Measurements from ENCODE around the gene ACIN1.
"Not testable (repeated sequence)": the region's sequence is repeated elsewhere in the genome, so short reads cannot be mapped to it uniquely, and the experiment has no call there.

Gene ACIN1

DNA sequence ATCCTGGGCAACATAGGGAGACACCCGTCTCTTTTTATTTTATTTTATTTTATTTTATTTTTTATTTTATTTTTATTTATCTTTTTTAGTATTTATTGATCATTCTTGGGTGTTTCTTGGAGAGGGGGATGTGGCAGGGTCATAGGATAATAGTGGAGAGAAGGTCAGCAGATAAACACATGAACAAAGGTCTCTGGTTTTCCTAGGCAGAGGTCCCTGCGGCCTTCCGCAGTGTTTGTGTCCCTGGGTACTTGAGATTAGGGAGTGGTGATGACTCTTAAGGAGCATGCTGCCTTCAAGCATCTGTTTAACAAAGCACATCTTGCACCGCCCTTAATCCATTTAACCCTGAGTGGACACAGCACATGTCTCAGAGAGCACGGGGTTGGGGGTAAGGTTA is 12.7 kb upstream of the ACIN1 start:
- not testable (repeated sequence) for DNase-seq (ENCODE audit: low read depth in 2 of 2)

DNA sequence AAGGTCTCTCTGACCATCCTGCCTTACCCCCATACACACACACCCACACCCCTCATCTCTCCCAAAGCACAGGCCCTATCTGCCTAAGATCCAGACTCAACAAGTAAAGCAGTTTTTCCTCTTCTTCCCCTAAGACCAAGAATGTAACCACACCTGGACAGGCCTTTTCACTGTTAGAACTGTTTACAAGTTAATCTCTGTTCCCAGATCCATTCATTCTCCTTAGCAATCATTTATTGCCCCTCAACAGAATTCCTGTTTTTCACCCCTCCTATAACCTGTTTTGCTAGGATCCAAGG is 11.8 kb upstream of the ACIN1 start:
- DNase-seq (ENCODE audit: low read depth in 2 of 2) = no peak

DNA sequence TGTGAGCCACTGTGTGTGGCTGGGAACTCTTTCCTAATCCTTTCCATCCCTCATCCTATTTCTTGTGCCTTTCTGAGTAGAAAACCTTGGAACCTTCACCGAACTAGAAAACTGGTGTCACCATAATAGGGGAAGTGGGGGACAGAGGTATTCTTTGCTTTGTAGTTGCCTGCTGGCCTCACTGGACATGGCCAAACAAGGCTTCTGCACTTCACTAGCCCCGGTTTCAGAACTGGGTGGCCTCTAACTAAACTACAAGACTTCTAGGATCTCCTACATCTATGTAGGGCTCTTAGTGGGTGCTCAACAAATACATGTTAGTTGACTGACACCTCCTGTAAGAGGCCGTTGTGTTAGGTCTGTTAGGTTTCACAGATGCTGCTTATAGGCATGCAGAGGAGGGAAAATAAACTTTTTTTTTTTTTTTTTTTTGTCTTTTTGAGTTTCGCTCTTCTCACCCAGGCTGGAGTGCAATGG is 10.4 kb upstream of the ACIN1 start:
- no peak for DNase-seq (ENCODE audit: low read depth in 2 of 2)

DNA sequence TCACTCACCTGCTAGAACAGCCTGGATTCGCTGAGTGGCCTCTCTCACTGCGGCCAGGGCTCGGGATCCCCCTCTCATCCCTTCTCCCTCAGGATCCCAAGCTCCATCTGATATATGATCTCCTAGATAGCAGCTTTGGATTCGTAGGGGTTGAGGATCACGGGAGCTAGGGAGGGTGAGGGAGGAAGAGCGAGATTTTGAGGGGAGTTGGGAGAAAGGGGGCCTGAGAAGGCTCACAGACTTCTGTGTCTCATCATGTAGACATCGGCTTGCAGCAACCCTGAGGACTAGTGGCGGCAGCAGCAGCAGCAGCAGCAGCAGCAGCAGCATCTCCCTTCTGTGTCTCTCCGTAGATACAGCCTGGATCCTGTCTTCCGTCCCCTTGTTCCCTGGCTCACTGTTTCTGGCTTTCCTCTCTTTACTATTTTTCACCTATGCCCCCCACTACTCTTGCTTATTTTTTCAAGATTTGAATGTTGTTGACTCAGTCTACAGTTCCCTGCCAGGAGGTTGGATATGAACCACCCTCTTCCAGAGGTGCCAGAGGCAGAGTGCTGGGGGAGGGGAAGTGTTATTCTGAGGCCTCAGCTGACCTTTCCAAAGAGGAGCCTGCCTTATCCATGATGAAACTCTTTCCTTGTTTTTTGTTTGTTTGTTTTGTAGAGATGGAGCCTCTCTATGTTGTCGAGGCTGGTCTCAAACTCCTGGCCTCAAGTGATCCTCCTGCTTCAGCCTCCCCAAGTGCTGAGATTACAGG is 9.8 kb upstream of the ACIN1 start, which contains the start of gene CIROP:
Gene CIROP, minus strand, starts transcription at position 399 of the 757 bp plus-strand sequence. Its CDS starts 69 bp downstream, at position 330.
- no peak for DNase-seq (ENCODE audit: low read depth in 2 of 2)

DNA sequence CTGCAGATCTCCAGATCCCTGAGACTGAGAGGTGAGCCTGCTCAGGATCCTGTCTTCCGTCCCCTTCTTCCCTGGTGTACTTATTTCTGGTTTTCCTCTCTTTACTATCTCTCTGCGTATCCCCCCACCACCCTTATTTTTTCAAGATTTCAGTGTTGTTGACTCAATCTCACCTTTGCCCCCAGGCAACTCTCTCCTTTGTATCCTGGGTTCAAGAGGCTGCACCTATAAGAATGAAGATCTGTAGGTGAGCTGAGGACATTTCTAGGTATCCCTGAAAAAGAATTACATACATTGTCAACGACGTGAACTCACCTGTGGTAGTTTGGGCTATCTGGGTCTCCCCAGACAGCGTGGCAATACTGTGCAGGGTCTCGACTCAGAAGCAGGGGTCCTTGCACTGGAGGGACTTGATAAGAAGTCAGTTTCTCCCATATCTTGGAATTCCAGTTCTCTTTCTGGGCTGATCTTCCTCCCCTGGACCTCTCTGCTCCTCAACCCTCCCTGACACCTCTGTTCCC is 9.2 kb upstream of the ACIN1 start:
- DNase-seq (ENCODE audit: low read depth in 2 of 2) = no peak

DNA sequence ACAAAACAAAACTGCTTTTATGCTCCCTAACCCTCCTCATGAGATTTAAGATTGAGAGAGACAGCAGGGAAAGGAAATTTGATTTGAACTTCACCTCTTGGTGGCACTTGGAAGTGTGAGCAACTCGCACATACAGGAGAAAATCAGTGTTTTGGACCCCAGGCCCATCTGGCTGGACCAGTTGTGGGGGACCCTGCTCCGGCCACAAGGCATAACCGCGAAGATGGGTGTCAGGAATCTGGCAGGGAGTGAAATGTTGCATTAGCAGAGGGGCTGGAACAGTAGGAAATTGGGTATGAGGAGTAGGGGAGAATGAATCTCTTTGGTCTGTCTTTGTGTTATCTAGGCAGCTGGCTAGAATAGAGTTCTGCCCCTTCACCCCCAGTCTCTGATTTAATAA is 8.6 kb upstream of the ACIN1 start:
- no peak for DNase-seq (ENCODE audit: low read depth in 2 of 2)

DNA sequence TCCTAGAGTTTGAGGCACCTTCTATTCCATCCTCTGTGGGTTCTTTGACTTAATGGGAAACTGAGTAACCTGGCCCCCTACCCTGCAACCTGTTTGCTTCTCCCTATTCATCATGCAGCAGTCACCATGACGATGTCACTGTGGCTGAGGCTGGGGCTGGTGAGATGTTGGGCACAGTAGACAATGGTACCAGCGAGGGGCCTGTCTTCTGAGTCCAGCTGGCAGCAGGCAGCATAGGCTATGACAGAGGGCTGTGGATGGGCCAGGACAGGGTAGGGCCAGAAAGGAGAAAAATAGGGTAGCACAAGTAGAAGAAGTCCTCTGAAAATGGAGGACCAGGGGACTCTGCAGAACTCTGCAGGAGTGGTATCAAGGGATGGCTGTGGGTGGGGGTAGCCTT is 7.9 kb upstream of the ACIN1 start:
- no peak for DNase-seq (ENCODE audit: low read depth in 2 of 2)

DNA sequence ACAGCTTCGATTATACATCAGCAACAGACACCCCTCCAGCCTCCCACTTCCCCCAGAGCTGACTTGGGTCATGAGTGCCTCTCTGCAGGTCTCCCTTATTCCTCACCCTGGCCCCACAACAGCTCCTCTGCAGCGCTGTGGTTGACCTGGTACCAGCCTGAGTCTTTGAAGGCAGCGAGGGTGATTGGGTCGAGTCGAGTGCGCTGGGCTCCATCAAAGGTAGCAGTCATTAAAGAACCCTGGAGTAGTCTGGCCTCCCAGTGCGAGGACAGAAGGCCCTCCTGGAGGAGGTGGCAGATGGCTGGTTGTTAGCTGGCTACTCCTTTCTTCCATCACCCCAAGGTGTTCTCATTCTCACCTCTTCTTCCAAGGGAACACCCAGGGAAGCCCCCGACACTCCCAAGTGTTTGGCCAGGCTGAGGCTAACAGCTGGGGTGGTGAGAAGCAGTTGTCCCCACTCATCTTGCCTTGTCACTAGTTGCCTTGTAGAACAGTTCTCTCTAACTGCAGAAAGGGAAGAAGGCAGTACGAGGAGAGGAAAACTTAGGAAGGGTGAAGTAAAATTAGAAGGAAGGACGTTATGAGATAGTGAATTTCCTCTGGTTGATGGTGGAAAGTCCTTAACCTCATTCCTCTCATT is 7.2 kb upstream of the ACIN1 start:
- no peak for DNase-seq (ENCODE audit: low read depth in 2 of 2)

DNA sequence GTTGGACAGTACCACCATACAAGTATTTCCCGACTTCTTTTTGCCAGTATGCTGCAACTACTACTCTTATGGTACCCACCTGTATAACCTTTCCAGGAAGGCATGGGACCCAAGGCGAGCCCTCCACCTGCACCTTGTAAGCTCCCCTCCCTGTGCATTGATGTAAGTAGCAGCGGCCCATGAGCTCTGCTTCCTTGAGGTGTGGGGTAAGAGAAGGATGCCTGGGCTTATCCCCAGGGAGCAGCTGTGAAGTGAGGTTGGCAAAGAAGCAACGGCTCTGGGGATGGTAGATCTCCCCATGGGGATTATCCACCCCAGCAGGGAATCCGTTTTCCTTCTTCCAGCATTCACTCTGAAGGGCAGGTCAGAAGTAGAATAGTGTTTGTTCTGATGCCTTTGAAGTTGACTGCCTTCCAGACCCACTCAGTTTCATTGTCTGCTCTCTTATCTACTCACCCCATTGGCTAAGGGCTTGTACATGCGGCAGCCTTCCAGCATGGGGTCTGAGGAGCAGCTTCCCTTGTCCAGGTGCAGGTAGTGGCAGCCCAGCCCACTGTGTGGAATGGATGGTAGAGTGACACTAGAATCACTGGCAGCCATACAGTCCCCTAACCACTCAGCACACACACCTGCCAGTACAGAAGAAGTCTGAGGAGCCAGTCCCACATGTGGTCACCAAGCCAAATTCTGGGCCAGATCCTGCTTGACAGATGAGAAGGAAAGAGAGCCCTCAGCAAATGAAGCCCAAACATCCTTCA is 6.5 kb upstream of the ACIN1 start:
- no peak for DNase-seq (ENCODE audit: low read depth in 2 of 2)

DNA sequence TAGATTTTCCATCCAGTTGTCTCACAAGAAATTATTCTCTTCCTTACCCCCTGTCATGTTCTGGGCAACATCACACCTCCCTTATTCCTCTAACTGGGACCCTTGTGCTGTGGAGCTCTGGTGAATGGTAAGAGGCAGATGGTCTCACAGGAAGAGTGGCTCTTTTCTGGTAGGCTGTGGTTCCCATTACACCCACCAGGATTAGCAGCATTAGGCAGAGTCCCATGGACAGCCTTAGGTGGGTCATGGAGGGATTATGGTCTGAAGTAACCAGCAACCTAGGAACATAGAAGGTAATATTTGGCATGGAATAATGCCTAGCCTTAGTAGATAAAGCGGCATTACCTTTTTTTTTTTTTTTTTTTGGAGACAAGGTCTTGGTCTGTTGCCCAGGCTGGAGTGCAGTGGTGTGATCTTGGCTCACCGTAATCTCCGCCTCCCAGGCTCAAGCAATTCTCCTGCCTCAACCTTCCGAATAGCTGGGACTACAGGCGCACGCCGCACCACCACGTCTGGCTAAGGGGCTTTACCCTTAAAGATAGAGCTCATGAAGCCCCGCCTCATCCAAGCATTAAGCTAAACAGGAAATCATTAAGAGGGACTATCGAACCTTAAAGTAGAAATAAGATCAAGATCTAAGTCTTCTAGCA is 4.4 kb upstream of the ACIN1 start:
- no peak for DNase-seq (ENCODE audit: low read depth in 2 of 2)

DNA sequence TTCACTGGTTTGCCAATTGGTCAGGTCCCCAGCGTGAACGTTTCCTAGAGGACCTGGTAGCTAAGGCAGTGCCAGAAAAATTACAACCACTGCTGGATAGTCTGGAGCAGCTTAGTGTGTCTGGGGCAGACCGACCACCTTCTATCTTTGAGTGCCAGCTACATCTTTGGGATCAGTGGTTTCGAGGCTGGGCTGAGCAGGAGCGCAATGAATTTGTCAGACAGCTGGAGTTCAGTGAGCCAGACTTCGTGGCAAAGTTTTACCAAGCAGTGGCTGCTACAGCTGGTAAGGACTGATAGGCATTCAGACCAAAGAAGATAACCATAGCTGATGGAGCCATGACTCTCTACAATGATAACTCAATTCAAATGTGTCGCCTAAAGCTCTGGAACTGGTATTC is 2.9 kb upstream of the ACIN1 start:
- DNase-seq (ENCODE audit: low read depth in 2 of 2) = no peak

DNA sequence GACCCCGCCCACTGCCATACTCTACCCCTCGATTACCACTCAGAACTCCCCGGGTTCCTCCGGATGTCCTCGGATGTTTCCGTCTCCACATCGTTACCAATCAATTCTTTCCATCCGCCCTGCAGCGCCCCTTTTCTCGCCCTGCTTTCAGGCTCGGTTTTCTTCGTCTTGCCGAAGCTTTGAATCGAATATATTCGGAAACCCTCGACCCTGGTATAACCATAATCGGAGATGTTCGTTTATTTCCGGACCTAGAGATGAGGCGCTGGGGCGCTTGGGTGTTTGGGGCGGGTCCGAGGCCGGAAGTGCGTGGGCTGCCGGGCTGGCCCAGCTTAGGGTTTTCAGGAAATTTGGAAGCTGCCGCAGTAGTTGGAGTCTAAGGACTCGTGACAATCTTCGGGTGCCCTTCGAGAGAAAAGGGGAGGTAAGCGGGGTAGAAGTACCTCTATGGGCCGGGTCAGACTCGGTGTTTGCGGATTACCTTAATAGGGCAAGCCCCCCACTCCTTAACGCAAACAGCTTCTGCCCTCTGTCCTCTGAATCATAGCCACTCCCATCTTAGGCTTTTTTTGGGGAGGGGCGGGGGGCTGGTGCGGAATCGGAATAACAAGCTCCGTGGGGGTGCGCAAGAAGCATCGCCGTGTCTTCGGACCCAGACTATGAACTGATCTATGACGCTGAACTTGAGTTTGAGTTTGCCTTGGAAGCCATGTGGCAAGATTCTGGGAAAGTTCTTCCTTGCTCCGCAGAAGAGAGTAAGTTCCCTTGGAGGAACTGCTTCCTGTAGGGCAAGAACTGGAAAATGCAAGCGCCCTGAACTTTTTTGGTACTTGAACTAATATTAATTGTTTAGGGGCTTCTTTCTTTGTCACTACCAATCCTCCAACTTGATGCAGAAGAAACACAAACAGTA is 516 bp upstream of the ACIN1 start, which contains the start of gene C14orf119:
Gene C14orf119, plus strand, starts transcription at position 310 of the 913 bp plus-strand sequence. CDS start 2,154 bp downstream, outside the sequence.
- peak; percentile 98 to 99 for DNase-seq (ENCODE audit: low read depth in 2 of 2)

DNA sequence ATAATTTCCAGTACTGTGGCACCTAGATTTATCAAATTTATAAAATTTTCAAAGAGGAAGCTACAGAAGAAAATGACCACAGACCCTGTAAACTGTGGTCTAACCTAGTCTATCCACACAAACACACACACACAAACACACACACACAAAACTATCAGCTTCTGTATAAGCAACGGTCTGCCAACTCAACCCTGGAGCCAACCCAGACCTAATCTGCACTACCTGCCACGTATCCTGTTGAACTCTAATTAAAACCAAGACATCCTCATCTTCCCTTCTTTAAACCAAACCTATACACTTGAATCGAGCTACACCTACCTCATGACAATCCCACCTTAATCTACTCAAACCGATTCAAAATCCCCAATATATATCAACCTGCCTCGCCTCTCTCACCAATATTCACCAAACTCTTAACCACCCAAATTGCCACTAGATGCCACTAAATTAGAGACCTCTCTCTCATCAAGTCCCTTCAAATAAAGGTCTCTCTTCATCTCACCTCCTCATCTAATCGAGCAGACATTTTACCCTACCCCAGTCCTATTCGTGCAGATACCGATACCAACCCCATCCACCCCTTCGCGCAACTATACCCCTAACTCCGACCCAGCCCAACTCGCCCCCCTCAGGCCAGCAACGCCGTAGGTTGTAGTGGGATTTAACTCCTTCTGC is 808 bp downstream of the ACIN1 start:
- DNase-seq (ENCODE audit: low read depth in 2 of 2) = peak in 1 of 2 donors; percentile 67

DNA sequence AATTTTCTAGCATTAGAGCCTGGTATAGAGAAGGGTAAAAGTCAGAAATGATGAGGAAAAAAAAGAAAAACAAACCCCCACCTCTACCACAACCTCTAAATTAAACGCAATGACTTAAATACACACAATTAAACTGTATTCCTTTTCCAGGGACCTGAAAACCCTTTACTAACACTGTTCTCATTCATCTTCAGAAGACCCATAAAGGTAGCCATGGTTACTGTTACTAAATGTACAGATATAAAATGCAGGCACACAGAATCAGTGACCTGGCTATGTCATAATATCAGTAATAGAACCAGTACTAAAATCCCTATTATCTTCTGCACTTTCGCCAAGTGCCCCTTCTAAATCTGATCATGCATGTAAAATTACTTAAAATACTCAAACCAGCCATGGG is 1.4 kb downstream of the ACIN1 start:
- DNase-seq (ENCODE audit: low read depth in 2 of 2) = no peak

DNA sequence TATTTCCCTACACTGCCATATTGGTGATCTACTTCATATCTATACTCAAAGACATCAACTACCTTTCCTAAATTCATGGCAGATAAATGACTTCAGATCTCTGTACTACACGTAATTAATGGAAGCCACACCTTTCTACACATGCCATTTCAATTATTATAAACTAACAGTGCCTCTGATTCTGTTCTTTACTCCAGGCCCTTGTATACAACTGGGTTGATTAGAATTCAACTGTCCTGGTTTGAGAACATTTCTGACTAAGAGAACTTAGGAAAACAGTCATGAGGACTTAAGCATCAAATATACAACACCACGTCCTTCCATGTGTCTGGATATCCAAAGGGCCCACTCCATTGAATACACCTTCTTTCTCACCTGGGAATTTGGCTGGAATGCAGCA is 1.8 kb downstream of the ACIN1 start:
- no peak for DNase-seq (ENCODE audit: low read depth in 2 of 2)

DNA sequence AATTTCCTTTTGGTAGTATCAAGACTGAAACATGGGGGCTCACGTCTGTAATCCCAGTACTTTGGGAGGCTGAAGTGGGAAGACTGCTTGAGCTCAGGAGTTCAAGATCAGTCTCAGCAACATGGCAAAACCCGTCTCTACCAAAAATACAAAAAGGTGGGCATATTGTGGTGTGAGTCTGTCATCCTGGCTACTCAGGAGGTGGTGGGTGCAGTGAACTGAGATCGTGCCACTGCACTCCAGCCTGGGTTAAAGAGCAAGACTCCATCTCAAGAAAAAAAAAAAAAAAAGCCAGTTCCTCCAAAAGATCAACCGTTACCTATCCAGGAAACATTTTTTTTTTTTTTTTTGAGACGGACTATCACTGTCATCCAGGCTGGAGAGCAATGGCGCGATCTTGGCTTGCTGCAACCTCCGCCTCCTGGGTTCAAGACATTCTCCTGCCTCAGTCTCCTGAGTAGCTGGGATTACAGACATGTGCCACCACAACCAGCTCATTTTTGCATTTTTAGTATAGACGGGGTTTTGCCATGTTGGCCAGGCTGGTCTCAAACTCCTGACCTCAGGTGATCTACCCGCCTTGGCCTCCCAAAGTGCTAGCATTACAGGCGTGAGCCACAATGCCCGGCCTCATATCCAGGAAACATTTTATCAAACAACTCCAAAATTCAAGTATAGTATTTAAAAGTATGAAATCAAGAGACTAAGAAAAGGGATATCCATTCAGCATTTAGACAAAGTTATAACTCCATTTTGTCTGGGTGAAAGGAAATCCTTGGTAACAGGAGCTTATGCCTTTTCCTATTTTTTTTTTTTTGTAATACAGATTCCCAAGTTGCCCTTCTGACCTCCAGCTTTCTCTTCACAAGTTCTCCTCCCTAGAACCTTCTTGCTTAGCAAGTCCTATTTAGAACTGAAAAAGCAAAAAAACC is 3.4 kb downstream of the ACIN1 start:
- DNase-seq (ENCODE audit: low read depth in 2 of 2) = no peak

DNA sequence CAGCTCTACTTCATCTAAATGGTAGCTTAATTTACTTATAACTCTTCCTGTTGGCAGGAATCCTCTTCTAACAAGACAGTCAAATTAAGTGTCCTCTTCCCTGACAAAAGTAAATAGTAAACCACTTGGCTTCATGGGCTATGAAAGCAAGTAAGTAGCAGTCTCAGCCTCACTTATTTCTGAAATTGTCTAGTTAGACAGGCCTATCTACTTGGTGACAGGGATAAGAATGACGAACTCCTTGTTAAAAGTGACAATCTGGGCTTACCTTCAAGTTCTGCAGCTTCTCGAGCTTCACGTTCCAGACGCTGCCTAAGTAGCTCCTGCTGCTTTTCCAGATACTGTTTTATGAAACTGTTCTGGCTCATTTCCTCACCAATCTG is 4.7 kb downstream of the ACIN1 start:
- no peak for DNase-seq (ENCODE audit: low read depth in 2 of 2)

DNA sequence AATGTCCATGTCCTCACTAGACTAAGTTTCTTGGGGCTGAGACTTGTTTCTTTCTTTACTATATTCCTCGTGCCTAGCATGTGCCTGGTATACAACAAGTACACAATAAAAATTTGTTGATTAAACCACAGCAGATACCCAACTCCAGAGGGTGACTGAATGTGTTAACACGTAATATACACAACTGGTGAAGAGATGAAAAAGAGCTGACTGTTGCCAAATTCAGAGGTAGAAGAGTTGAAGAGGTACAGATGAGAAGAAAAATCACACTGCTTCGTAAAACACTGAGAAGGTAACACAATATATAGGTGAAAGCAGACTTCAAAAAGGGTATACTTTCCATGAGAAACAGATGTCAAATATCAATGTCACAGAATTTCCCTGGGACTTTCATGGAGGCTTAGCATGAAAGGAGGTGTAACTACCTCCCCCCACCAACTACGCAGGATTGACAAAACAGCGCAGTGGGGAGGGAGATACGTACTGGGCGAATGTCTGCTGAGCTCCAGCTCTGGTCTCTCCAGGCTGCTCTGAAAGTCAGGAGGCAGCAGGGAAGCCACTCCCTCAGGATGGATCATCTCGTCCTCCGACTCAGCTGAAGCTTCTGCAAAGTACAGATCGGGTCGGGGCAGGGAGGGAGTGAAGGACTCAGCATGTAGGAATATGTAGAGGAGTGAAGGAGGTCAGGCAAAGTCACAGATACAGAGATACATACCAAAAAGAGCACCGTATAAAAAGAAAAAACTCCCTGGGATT is 5.3 kb downstream of the ACIN1 start:
- no peak for DNase-seq (ENCODE audit: low read depth in 2 of 2)

All from stimulated activated CD8-positive, alpha-beta memory T cell treated with anti-CD3 and anti-CD28 coated beads, Interleukin-7, amount 100 ng/mL, for 4 hours (primary cell).